Sigmoid colon (tissue), 7 donors: ENCODE results near the gene SGCB. TPM values are rescaled to one million over a fixed set of nuclear protein-coding genes. Genes with fewer than 3 reads are reported as not detected.

Source experiments
- DNase-seq: peaks from one replicate; pipeline ENCODE4 v3.0.0-alpha.2; 2019
- H3K27ac ChIP-seq, 4 donors: fragments of 200-600 bp; sonication (generic); one replicate each; pipeline ENCODE4 v1.5.1; 2016 to 2019; ENCODE audit warnings: mild to moderate bottlenecking in 1 of 4
- H3K27me3 ChIP-seq, 3 donors: fragments of 200-600 bp; sonication (generic); one replicate each; pipeline ENCODE4 v1.5.1; 2019; ENCODE audit warnings: mild to moderate bottlenecking in 1 of 3
- H3K36me3 ChIP-seq, 4 donors: fragments of 200-600 bp; sonication (generic); one replicate each; pipeline ENCODE4 v1.5.1; 2016 to 2019
- H3K4me1 ChIP-seq, 4 donors: fragments of 200-600 bp; sonication (generic); one replicate each; pipeline ENCODE4 v1.5.1; 2017 to 2019
- H3K4me3 ChIP-seq, 4 donors: fragments of 200-600 bp; sonication (generic); one replicate each; pipeline ENCODE4 v1.5.1; 2017 to 2019; ENCODE audit warnings: mild to moderate bottlenecking in 2 of 4, moderate library complexity in 1 of 4
- H3K9me3 ChIP-seq, 4 donors: fragments of 200-600 bp in 3 of 4; sonication (generic) in 3 of 4; one replicate each; pipeline versions ENCODE4 v1.5.1 to v1.6.1; 2013 to 2019
- EP300 ChIP-seq, 4 donors: sonication (generic); formaldehyde crosslinking; IDR thresholded peaks; one replicate each; pipeline ENCODE4 v1.6.1; 2017; ENCODE audit warnings: antibody characterized with exemption in 4 of 4
- POLR2A ChIP-seq, 2 donors: fragments of 450-650 bp; IDR thresholded peaks; one replicate each; pipeline ENCODE4 v1.6.1; 2016; ENCODE audit warnings: antibody characterized with exemption in 2 of 2, mild to moderate bottlenecking in 2 of 2, moderate library complexity in 2 of 2
- POLR2AphosphoS5 ChIP-seq, 4 donors: sonication (generic); formaldehyde crosslinking; IDR thresholded peaks; one replicate each; pipeline ENCODE4 v1.6.1; 2017; ENCODE audit warnings: antibody characterized with exemption in 4 of 4
- whole genome bisulfite sequencing, 2 donors: extraction: QIAGEN DNeasy Blood & Tissue Kit; methylation state at CpG; one replicate each; pipeline ENCODE4 v1.1.7; 2013; 5-methylcytosine and 5-hydroxymethylcytosine counted together
- intact Hi-C: fragments of 100-400 bp; cut with DNase I; formaldehyde crosslinking; loops from one replicate; pipeline ENCODE4 v1.15.1; 2023
- polyA plus RNA-seq, 3 donors: library from polyadenylated mRNA; stranded (reverse); fragments of 200-250 nt; gene quantifications; one replicate each; pipeline ENCODE4 v1.2.3, GENCODE V29; 2013
- total RNA-seq, 4 donors: library from RNA; depleted of rRNA; stranded (reverse); fragments of >200 nt; gene quantifications; one replicate each; pipeline ENCODE4 v1.1.0, GENCODE V29; 2016
- TF ChIP-seq, protein P1 (sequence below), 4 experiments: fragments of 450-650 bp in 3 of 4; fragments of 200-600 bp in 1 of 4; IDR thresholded peaks; one replicate each; pipeline ENCODE4 v1.5.1; 2016 to 2019; ENCODE audit warnings: antibody characterized with exemption in 4 of 4, mild to moderate bottlenecking in 3 of 4, moderate library complexity in 2 of 4
- donor health status: healthy with polysubstance abuse.
- donor health status: Bipolar disorder and iron deficiency.
- donor health status: healthy.

SGCB gene
- total and polyA plus RNA-seq, 7 donors: 3.7 to 92.7 (median 57.7) TPM

- intact Hi-C loops: no loop called here
- H3K27me3 ChIP-seq: peaks cover 0 to 7% (median 0%) of the 10 kb centered on the region in 3 donors
- TF ChIP-seq POLR2A (IDR thresholded peaks at IDR 0.05): no peak
- TF ChIP-seq, protein P1, sequence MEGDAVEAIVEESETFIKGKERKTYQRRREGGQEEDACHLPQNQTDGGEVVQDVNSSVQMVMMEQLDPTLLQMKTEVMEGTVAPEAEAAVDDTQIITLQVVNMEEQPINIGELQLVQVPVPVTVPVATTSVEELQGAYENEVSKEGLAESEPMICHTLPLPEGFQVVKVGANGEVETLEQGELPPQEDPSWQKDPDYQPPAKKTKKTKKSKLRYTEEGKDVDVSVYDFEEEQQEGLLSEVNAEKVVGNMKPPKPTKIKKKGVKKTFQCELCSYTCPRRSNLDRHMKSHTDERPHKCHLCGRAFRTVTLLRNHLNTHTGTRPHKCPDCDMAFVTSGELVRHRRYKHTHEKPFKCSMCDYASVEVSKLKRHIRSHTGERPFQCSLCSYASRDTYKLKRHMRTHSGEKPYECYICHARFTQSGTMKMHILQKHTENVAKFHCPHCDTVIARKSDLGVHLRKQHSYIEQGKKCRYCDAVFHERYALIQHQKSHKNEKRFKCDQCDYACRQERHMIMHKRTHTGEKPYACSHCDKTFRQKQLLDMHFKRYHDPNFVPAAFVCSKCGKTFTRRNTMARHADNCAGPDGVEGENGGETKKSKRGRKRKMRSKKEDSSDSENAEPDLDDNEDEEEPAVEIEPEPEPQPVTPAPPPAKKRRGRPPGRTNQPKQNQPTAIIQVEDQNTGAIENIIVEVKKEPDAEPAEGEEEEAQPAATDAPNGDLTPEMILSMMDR (IDR thresholded peaks at IDR 0.05): no peak
- TF ChIP-seq POLR2AphosphoS5 (IDR thresholded peaks at IDR 0.05): no peak
- TF ChIP-seq EP300 (IDR thresholded peaks at IDR 0.05): no peak
Observed at GRCh38 chr4:52057196-52057595, 19.1 kb upstream of the SGCB start.

DNA sequence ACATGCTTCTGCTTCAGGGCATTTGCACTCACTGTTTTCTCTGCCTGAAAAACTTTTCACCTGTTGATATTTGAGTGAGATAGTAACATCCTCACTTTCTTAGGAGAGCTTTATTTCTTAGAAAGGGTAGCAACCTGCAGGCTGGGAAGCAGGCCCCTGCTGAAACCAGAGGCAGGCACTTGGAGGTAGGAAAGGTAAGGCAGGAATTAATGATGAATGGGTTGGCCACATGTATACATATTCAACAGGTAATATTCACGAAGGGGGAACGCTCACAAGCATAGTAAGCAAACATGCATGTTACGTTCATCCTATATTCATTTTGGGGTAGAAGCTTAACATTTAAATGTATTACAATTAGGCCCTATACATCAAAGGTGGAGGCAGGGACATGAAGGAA, 16.2 kb upstream of the SGCB start:
- TF ChIP-seq EP300 (IDR thresholded peaks at IDR 0.05) (no peak), POLR2AphosphoS5 (IDR thresholded peaks at IDR 0.05) (no peak), POLR2A (IDR thresholded peaks at IDR 0.05) (no peak)
- TF ChIP-seq, protein P1 (IDR thresholded peaks at IDR 0.05): no peak
- H3K4me3 ChIP-seq: no peak overlapping the region
- H3K9me3 ChIP-seq: no peaks in the 10 kb centered on the region
- peaks cover 0 to 26% (median 4%) of the 10 kb centered on the region in 3 donors for H3K27me3 ChIP-seq
- no peak for DNase-seq
- intact Hi-C loops: no loop called here
- 95 to 97% methylated on average over 3 of the region's 3 CpGs for WGBS, 2 donors
- peaks cover 0 to 22% (median 14%) of the 10 kb centered on the region in 4 donors for H3K4me1 ChIP-seq
- H3K36me3 ChIP-seq: no peaks in the 10 kb centered on the region
- no peak overlapping the region for H3K27ac ChIP-seq

More at GRCh38 chr4:52057196-52057595, 19.1 kb upstream of the SGCB start:
- peaks cover 0 to 9% (median 3%) of the 10 kb centered on the region in 4 donors for H3K4me1 ChIP-seq
- H3K4me3 ChIP-seq: no peak overlapping the region
- no peak overlapping the region for H3K27ac ChIP-seq
- H3K36me3 ChIP-seq: no peaks in the 10 kb centered on the region
- DNase-seq: no peak
- H3K9me3 ChIP-seq: no peaks in the 10 kb centered on the region

DNA sequence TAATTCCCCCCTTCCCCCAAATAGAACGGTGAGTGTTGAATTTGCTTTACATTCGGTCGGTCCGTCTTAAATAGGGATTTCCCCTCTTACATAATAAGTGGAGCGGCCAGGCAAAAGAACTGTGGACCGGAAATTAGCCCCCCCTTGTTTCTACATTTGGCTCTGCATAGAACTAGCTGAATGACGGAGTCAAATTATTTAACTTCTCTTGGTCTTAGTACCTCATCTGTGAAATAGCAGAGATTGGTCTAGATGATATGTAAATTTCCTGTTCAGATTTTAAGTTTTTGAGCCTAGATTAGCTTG, 14.3 kb upstream of the SGCB start:
- Histone ChIP-seq H3K4me3 (peak overlapping the region in 3 of 4 donors; percentile 53 to 57 (median 56)), H3K27ac (peak overlapping the region in 3 of 4 donors; percentile 54 to 65 (median 59)), H3K27me3 (peaks cover 0 to 30% (median 4%) of the 10 kb centered on the region in 3 donors), H3K4me1 (peaks cover 0 to 19% (median 11%) of the 10 kb centered on the region in 4 donors), H3K36me3 (no peaks in the 10 kb centered on the region), H3K9me3 (no peaks in the 10 kb centered on the region)
- TF ChIP-seq POLR2A (IDR thresholded peaks at IDR 0.05): no peak
- no peak for TF ChIP-seq EP300 (IDR thresholded peaks at IDR 0.05)
- TF ChIP-seq, protein P1 (IDR thresholded peaks at IDR 0.05): no peak
- TF ChIP-seq POLR2AphosphoS5 (IDR thresholded peaks at IDR 0.05): no peak
- WGBS, 2 donors: 27 to 64% methylated on average over 7 of the region's 7 CpGs
- DNase-seq: no peak
- intact Hi-C loops: no loop called here

DNA sequence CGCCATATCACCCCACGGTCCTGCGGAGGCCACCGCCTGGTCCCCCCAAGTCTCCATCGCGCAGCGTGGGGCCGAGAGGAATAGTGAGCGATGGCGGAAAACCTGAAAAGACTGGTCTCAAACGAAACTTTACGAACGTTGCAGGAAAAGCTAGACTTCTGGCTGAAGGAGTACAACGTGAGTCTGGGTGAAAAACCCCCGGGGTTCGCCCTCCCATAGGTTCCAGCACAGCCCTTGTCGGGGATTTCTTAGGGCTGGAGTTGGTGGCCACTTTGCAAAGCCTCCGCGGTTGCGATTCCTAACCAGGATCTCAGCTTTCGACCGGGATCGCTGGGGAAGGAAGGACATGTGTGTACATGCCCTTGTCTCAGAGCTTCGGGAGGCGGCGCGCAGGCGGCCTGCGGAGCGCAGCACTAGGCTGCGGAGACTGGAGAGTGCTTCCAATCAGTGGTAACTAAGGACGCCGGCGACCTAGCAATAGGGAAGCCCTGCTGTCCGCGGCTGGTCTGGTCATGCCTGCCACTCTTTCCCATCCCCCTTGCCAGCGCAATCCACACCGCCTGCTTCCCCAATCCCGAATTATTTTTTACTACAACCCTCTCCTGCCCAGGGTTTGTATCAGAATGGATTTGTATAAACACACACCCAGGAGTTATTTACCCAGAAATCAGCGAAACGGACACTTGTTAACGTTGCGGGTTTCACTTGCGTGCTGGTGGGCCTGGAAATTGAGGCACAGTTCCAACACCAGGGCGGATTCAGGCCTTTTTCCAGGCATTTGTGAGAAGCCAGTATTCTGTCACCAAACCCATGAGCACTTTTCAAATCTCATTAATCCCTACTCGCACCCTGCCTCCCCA, 13.7 kb upstream of the SGCB start:
- no peak for TF ChIP-seq EP300 (IDR thresholded peaks at IDR 0.05)
- TF ChIP-seq POLR2A (IDR thresholded peaks at IDR 0.05): no peak
- TF ChIP-seq, protein P1 (IDR thresholded peaks at IDR 0.05): no peak
- no peak for TF ChIP-seq POLR2AphosphoS5 (IDR thresholded peaks at IDR 0.05)
- peak overlapping the region; percentile 40 to 57 (median 54) for H3K4me3 ChIP-seq
- intact Hi-C loops: no loop called here
- no peaks in the 10 kb centered on the region for H3K36me3 ChIP-seq
- peak; percentile 80 for DNase-seq
- peaks cover 0 to 30% (median 4%) of the 10 kb centered on the region in 3 donors for H3K27me3 ChIP-seq
- WGBS, 2 donors: 5 to 9% methylated on average over 46 of the region's 46 CpGs
- no peaks in the 10 kb centered on the region for H3K9me3 ChIP-seq
- peak overlapping the region; percentile 50 to 65 (median 56) for H3K27ac ChIP-seq
- H3K4me1 ChIP-seq: peaks cover 0 to 19% (median 11%) of the 10 kb centered on the region in 4 donors
